ENCODE data around the gene USF2. TPM values are rescaled to one million over a fixed set of nuclear protein-coding genes. Genes with fewer than 3 reads are reported as not detected.

USF2 gene
- total RNA-seq, 1 donor: 51.6 TPM

- no peak overlapping the region for H3K4me3 ChIP-seq (ENCODE audit: low read depth, low read length)
- no peak for TF ChIP-seq CTCF (IDR thresholded peaks at IDR 0.05; ENCODE audit: insufficient read depth, low read length)
- no peak for DNase-seq (ENCODE audit: low read depth)
These were observed 28.7 kb downstream of the USF2 start for GRCh38 chr19:35297515-35297848.

- TF ChIP-seq CTCF (IDR thresholded peaks at IDR 0.05; ENCODE audit: insufficient read depth, low read length): no peak
- no peak for DNase-seq (ENCODE audit: low read depth)
- no peak overlapping the region for H3K4me3 ChIP-seq (ENCODE audit: low read depth, low read length)
These were observed 29.2 kb downstream of the USF2 start for GRCh38 chr19:35297922-35298321.

GRCh38 chr19:35298561-35298972 lies 29.8 kb downstream of the USF2 start:
- H3K4me3 ChIP-seq (ENCODE audit: low read depth, low read length): no peak overlapping the region
- DNase-seq (ENCODE audit: low read depth): no peak
- TF ChIP-seq CTCF (IDR thresholded peaks at IDR 0.05; ENCODE audit: insufficient read depth, low read length): no peak

- H3K4me3 ChIP-seq (ENCODE audit: low read depth, low read length): no peak overlapping the region
- no peak for TF ChIP-seq CTCF (IDR thresholded peaks at IDR 0.05; ENCODE audit: insufficient read depth, low read length)
- no peak for DNase-seq (ENCODE audit: low read depth)
These were observed 31.0 kb downstream of the USF2 start for GRCh38 chr19:35299523-35300338.

- TF ChIP-seq CTCF (IDR thresholded peaks at IDR 0.05; ENCODE audit: insufficient read depth, low read length): no peak
- no peak for DNase-seq (ENCODE audit: low read depth)
- no peak overlapping the region for H3K4me3 ChIP-seq (ENCODE audit: low read depth, low read length)
These were observed 31.5 kb downstream of the USF2 start for GRCh38 chr19:35300339-35300649.

GRCh38 chr19:35301961-35302360 lies 33.2 kb downstream of the USF2 start:
- no peak overlapping the region for H3K4me3 ChIP-seq (ENCODE audit: low read depth, low read length)
- no peak for TF ChIP-seq CTCF (IDR thresholded peaks at IDR 0.05; ENCODE audit: insufficient read depth, low read length)
- no peak for DNase-seq (ENCODE audit: low read depth)

GRCh38 chr19:35302446-35302845 lies 33.7 kb downstream of the USF2 start:
- TF ChIP-seq CTCF (IDR thresholded peaks at IDR 0.05; ENCODE audit: insufficient read depth, low read length): no peak
- H3K4me3 ChIP-seq (ENCODE audit: low read depth, low read length): no peak overlapping the region
- no peak for DNase-seq (ENCODE audit: low read depth)

Measured in fibroblast of the aortic adventitia (primary cell).